GM19468 (cell line): Measurements from ENCODE around the gene ZBTB42.
"Not testable (repeated sequence)": the region's sequence is repeated elsewhere in the genome, so short reads cannot be mapped to it uniquely, and the experiment has no call there.

Experiments
- ATAC-seq: cut with Tn5 transposase; IDR thresholded peaks from one replicate; pipeline ENCODE4 v1.9.1; 2021; ENCODE audit warnings: mild to moderate bottlenecking, moderate library complexity, moderate number of reproducible peaks; ENCODE audit not compliant: unreplicated experiment; ENCODE audit errors: extremely low read depth

The ZBTB42 gene

DNA sequence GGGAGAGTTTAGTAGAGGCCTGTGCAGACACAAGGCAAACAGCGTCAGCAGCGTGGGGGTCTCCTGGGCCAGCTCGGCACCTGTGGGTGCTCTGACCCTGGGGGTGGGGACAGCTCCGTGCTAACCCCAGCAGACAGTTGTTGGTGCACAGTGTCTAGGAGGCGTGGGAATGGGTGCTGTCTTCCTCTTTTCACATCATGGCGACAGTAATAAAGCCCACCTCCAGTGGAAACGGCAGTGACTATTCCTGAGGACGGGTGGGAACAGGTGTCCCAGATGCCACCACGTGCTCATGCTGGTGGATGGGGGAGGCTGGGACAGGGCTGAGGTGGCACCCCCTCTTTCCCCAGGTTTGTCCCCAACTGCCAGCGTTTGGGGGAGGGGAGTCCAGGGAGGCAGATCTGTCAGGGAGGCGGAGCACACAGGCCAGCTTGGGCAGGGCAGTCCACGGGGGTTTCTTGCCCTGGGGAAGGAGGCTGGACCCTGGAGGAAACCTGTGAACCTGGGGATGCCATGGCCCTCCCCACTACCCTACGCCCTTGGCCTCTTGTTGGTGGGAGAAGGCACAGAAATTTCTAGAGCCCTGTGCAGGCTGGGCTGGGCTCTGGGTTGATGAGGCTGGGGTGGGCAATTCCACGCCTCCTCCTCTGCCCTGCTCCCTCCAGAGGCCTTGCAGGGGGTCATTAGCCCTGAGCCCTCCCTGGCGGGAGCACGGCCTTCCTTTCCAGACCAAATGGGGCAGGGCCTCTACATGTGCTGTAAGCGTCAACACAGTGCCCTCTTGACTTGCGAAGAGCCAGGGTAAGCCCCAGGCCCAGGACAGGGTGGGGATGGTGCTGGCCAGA, 3.8 kb downstream of the ZBTB42 start:
- ATAC-seq = no peak

DNA sequence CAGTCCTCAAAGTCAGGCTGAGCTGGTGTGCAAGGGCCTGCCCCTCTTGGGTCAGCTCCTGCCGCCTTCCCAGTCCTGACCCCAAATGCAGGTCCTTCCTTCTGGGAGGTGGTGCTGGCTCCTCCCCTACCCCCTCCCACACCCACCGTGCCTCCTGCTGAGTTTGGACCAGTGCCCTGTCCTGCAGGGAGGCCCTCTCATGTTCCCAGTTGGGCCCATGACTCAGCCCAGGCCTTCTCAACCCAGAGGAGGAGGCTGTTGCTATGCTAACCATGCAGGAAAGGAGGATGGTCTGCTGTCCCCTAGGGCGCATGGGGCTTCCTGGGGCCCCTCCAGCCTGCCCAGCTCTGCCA, 4.4 kb downstream of the ZBTB42 start:
- no peak for ATAC-seq

- ATAC-seq = no peak
Measured at GRCh38 chr14:104805941-104806624, 5.2 kb downstream of the ZBTB42 start.

DNA sequence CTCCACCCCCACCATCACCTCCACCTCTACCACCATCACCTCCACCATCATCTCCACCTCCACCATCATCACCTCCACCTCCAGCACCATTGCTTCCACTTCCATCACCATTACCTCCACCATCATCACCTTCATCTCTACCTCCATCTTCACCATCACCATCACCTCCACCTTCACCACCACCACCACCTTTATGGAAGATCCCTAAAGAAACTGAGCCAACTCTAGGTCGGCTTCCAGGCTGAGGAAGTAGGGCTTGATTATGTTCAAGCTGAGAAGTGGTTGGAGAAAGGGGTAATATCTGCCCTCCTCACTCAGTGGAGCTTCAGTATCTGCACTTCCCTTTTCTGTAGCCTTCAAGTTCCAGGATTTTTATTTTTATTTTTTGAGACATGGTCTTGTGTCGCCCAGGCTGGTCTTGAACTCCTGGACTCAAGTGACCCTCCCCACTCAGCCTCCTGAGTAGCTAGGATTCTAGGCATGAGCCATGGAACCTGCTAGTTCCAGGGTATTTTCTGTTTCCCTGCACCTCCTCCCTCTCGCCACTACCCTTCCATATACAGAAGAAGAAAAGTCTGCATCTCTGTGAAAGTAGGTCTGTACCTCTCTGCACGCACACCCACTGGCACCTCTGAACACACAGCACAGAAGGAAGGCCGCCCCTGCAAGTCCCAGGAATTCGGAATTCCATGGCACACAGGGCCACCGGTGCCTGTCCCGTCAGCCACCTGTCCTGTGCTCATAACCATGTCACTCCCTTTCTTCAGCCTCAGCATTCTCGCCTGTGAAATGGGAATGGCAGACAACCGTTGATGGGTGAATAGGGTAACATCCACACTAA, 5.9 kb downstream of the ZBTB42 start:
- ATAC-seq = no peak

DNA sequence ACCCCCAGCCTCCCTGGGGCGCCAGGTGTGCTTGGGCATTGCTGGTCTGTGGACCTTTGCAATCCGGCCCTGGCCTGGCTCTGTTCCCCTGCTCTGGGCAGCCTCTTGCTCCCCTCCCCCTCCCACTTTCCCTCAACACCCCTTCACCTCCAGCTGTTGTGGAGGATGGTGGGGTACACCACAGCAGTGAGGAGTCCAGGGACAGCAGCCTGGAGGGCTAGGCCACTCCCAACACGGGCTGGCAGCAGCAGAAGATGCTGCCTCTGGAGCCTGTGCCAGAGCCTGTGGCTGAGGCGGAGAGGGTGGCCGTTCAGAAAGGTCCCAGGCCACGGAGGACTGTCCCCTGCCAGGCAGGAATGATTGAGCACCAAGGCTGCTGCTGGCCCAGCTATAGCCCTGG, 7.6 kb downstream of the ZBTB42 start:
- ATAC-seq = no peak

DNA sequence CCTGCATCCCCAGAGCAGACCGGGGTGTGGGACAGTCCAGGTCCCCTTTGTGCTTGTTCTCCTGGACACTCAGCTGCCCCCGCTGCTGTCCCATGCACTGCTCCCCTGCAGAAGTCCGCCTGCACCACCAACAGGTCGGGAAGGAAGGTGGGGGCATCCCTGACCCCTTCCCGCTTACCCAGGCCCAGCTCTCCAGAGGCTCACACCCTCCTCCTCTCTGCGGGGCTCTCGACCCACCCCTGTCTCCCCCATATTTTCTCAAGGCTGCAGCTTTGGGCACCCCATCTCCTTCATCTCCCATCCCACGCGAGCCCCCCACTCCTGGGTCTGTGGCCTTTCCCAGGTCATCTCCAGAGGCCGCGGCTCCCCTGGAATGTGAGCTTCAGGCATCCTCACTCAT, 9.4 kb downstream of the ZBTB42 start:
- ATAC-seq = no peak

DNA sequence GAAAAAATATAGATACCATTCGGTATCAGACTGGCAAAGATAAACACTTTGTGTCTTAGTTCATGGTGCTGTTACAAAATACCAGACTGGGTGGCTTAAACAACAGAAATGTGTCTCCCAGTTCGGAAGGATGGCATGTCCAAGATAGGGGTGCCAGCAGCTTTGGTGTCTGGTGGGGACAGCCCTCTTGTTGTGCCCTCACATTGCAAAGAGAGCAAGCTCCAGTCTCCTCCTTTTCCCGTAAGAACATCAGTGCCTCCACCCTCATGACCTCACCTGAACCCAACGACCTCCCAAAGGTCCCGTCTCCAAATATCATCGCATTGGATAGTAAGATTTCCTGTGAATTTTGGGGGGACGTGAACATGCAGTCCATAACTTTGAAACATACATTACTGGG, 12.4 kb downstream of the ZBTB42 start:
- no peak for ATAC-seq

DNA sequence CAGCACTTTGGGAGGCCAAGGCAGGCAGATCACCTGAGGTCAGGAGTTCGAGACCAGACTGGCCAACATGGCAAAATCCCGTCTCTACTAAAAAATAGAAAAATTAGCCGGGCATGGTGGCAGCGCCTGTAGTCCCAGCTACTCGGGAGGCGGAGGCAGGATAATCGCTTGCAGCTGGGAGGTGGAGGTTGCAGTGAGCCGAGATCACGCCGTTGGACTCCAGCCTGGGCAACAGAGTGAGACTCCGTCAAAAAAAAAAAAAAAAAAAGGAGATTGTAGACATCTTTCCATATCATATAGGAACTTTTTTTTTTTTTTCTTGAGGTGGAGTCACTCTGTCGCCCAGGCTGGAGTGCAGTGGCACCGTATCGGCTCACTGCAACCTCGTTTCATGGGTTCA, 13.8 kb downstream of the ZBTB42 start:
- not testable (repeated sequence) for ATAC-seq

DNA sequence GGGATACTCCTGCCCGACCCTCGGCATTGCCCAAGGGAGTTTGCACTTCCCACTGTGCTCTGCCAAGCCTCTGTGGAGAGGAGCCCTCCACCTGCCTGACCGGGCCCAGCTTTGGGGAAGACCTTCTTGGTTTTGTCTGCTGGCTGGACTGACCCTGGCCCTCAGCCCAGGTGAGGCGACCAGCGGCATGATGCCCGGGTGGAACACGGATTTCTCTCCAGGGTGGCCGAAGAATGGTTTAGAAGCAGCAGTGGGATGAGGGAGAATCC, 15.6 kb downstream of the ZBTB42 start:
- ATAC-seq = no peak

- no peak for ATAC-seq
Measured at GRCh38 chr14:104817930-104818713, 17.2 kb downstream of the ZBTB42 start.

DNA sequence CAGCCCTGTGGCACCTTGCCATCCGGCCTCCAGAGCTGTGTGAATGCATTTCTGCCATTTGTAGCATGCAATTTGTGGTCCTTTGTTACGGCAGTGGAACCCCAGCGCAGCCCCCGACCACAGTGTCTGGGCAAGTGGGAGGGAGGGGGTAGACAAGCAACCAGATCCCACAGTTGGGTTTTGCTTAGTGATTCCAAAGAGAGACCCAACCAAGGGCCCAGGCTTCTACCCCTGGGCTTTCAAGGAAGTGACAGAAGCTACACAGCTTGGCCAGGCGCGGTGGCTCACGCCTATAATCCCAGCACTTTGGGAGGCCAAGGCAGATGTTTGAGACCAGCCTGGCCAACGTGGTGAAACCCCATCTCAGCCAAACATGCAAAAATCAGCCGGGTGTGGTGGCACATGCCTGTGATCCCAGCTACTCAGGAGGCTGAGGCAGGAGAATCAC, 17.8 kb downstream of the ZBTB42 start:
- ATAC-seq = no peak

DNA sequence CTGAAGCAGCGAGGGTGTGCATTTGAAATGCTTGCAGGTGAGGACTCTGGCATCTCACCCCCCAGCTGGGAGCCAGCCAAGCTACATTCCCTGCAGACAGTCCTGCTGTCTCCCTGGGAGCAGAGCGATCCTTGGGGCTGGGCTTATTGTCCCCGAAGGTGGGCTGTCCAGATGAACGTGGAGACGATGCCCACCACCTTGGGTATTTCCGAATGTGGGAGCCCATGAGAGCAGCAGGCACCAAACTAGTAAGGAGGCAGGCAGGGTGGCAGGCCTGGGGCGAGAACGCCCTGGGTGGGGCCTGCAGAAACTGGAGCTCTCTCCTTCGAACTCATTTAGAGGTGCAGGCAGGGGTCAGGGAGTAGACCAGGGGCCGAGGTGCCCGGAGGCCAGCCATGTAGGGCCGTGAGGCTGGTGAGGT, 18.5 kb downstream of the ZBTB42 start:
- no peak for ATAC-seq

DNA sequence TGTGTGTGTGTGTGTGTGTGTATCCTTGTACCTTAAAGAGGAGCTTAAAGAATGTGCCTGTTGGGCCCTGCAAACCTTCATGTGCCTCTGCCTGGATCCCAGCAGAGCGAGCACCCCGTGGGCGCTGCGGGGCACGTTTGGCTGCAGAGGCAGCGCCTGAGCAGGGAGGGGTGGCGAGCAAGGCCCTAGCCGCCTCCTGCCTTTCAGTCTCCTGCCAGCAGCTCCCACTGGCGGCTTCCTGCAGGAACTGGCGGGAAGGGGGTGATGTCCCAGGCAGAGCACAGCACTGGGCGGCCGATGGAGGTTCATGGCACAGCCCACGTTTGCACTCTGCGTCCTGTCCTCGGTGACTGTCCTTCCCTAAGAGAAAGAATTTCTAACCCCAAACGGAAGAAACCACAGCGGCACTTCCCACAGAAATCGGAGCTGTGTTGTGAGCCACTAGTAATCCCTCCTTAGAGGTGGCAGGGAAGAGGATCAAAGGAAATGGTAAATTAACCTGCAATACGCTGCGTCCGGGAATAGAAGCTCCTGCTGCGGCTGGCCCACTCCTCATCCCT, 19.8 kb downstream of the ZBTB42 start:
- ATAC-seq = no peak

DNA sequence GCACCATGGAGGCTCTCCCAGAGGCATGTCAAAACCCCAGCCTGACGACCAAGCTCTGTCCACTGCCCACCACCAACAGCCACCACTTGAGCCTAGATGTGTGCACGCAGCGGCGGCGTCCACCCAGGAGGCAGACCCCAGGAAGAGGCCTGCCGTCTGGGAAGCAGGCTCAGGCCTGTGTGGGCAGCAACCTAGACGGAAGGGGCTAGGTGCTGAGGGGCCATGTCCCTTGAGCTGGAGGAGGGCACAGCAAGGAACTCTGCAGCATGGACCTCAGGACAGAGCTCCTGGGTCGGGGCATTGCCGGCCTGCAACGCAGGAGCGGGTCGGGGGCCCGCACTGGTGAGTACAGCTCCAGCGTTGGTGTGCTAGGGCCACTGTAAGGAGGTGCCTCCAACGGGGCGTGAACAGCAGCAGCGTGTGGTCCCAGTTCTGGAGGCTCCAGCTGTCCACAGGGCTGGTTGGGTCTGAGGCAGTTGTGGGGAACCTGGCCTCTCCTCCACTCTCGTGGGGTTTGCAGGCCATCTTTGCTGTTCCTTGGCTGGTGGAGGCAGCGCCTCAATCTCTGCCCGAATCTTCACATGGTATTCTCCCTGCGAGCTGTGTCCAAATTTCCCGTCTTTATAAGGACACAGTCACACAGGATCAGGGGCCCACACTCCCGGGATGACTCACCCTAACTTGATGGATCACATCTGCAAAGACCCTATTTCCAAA, 20.5 kb downstream of the ZBTB42 start:
- ATAC-seq = no peak

GRCh38 chr14:104821971-104822608, 21.2 kb downstream of the ZBTB42 start:
- ATAC-seq = no peak

GRCh38 chr14:104822821-104823615, 22.1 kb downstream of the ZBTB42 start:
- no peak for ATAC-seq

- no peak for ATAC-seq
Measured at GRCh38 chr14:104824353-104824997, 23.6 kb downstream of the ZBTB42 start.
